Bronchial epithelial cell (primary cell): ENCODE results near the gene PTPRCAP. TPM values are rescaled to one million over a fixed set of nuclear protein-coding genes. Genes with fewer than 3 reads are reported as not detected.

Experiments used
- DNase-seq: peaks from one replicate; pipeline ENCODE4 v3.0.0-alpha.2; 2010; ENCODE audit warnings: low read depth
- FAIRE-seq: peaks from 2 replicates; lab custom pipeline; 2011; peaks lifted over from hg19 to GRCh38; lab: Jason Lieb, UNC
- H3K27me3 ChIP-seq: 2 replicates; pipeline ENCODE4 v1.5.1; 2011; ENCODE audit warnings: low read length; ENCODE audit not compliant: control insufficient read depth, insufficient read depth
- H3K36me3 ChIP-seq: 2 replicates; pipeline ENCODE4 v1.5.1; 2011; ENCODE audit warnings: low read length; ENCODE audit not compliant: control insufficient read depth, insufficient read depth
- H3K4me3 ChIP-seq: 2 replicates; pipeline ENCODE4 v1.5.1; 2011; ENCODE audit warnings: mild to moderate bottlenecking, low read depth, low read length, control low read depth
- CTCF ChIP-seq: IDR thresholded peaks from 2 replicates; pipeline ENCODE4 v1.5.1; 2011; ENCODE audit warnings: mild to moderate bottlenecking, moderate library complexity, low read length, control low read depth, inconsistent platforms; ENCODE audit not compliant: insufficient read depth, severe bottlenecking
- total RNA-seq: library from RNA; depleted of rRNA; stranded (reverse); fragments of >200 nt; gene quantifications from 2 replicates; pipeline ENCODE4 v1.2.1, GENCODE V29; 2014

Gene PTPRCAP
- total RNA-seq, 1 donor from 2014 or later: 0.26 TPM

GRCh38 chr11:67387518-67387917 is 50.0 kb downstream of the PTPRCAP start:
- no peak for FAIRE-seq
- no peak for TF ChIP-seq CTCF

GRCh38 chr11:67387069-67387468 is 50.4 kb downstream of the PTPRCAP start:
- DNase-seq (no peak), FAIRE-seq (no peak)
- TF ChIP-seq CTCF: no peak
- Histone ChIP-seq H3K27me3 (no peaks in the 10 kb centered on the region), H3K36me3 (no peaks in the 10 kb centered on the region), H3K4me3 (no peak overlapping the region)

More at GRCh38 chr11:67387518-67387917, 50.0 kb downstream of the PTPRCAP start:
- DNase-seq: no peak
- H3K27me3 ChIP-seq: no peaks in the 10 kb centered on the region
- H3K36me3 ChIP-seq: no peaks in the 10 kb centered on the region
- H3K4me3 ChIP-seq: no peak overlapping the region

Other genes with a start within 250 kb of the PTPRCAP start
- 55.0 and 77.4 TPM in 2 replicates for gene GRK2, start 171.2 kb downstream of the PTPRCAP start, total RNA-seq
- gene ANKRD13D, start 148.4 kb downstream of the PTPRCAP start, total RNA-seq: 22.4 and 42.8 TPM in 2 replicates
- gene SSH3, start 134.2 kb downstream of the PTPRCAP start, total RNA-seq: 32.0 and 35.0 TPM in 2 replicates
- 45.8 and 83.1 TPM in 2 replicates for gene POLD4, start 84.1 kb downstream of the PTPRCAP start, total RNA-seq
- 1.8 and 2.3 TPM in 2 replicates for gene CLCF1, start 64.1 kb downstream of the PTPRCAP start, total RNA-seq
- gene RAD9A, start 45.7 kb downstream of the PTPRCAP start, total RNA-seq: 8.7 and 10.8 TPM in 2 replicates
- gene PPP1CA, start 35.8 kb downstream of the PTPRCAP start, total RNA-seq: 209 and 225 TPM in 2 replicates
- not detected in 2 replicates for gene TBC1D10C, start 33.6 kb downstream of the PTPRCAP start, total RNA-seq
- under 0.01 TPM in 1 of 2 replicates, not detected in the other for gene CARNS1, start 22.0 kb downstream of the PTPRCAP start, total RNA-seq
- gene RPS6KB2, start 9.2 kb downstream of the PTPRCAP start, total RNA-seq: 62.9 and 98.6 TPM in 2 replicates
- gene CORO1B, start 5.8 kb upstream of the PTPRCAP start, total RNA-seq: 105 and 133 TPM in 2 replicates
- gene GPR152, start 15.0 kb upstream of the PTPRCAP start, total RNA-seq: not detected in 2 replicates
- gene CABP4, start 17.7 kb upstream of the PTPRCAP start, total RNA-seq: not detected in 2 replicates
- gene TMEM134, start 31.6 kb upstream of the PTPRCAP start, total RNA-seq: 38.2 and 48.9 TPM in 2 replicates
- gene AIP, start 45.3 kb upstream of the PTPRCAP start, total RNA-seq: 51.6 and 85.3 TPM in 2 replicates
- gene PITPNM1, start 67.7 kb upstream of the PTPRCAP start, total RNA-seq: 17.4 and 23.7 TPM in 2 replicates
- gene CDK2AP2, start 70.5 kb upstream of the PTPRCAP start, total RNA-seq: 19.0 and 21.6 TPM in 2 replicates
- not detected in 2 replicates for gene CABP2, start 85.8 kb upstream of the PTPRCAP start, total RNA-seq
- 1,931 and 3,840 TPM in 2 replicates for gene GSTP1, start 146.1 kb upstream of the PTPRCAP start, total RNA-seq
- gene NDUFV1, start 169.3 kb upstream of the PTPRCAP start, total RNA-seq: 242 and 252 TPM in 2 replicates
- 14.2 and 22.3 TPM in 2 replicates for gene NUDT8, start 192.3 kb upstream of the PTPRCAP start, total RNA-seq
- gene TBX10, start 202.1 kb upstream of the PTPRCAP start, total RNA-seq: not detected in 2 replicates
- not detected in 2 replicates for gene ACY3, start 213.0 kb upstream of the PTPRCAP start, total RNA-seq
- 17.9 and 73.4 TPM in 2 replicates for gene ALDH3B2, start 236.9 kb upstream of the PTPRCAP start, total RNA-seq